Mucosa of rectum (tissue), 2 donors: Measurements from ENCODE around the gene PRKAR1B.

Experiments
- H3K27ac ChIP-seq, 2 donors: one replicate each; pipeline ENCODE4 v1.7.0; 2013; ENCODE audit warnings: inconsistent platforms in 2 of 2, low read depth in 2 of 2, low read length in 2 of 2
- H3K27me3 ChIP-seq, 2 donors: one replicate each; pipeline ENCODE4 v1.7.0; 2013; ENCODE audit warnings: low read length in 2 of 2; ENCODE audit not compliant: control insufficient read depth in 2 of 2, insufficient read depth in 2 of 2
- H3K36me3 ChIP-seq, 2 donors: one replicate each; pipeline ENCODE4 v1.7.0; 2013; ENCODE audit warnings: low read length in 2 of 2; ENCODE audit not compliant: control insufficient read depth in 2 of 2, insufficient read depth in 2 of 2
- H3K4me1 ChIP-seq, 2 donors: one replicate each; pipeline ENCODE4 v1.7.0; 2013; ENCODE audit warnings: low read length in 2 of 2, mild to moderate bottlenecking in 1 of 2; ENCODE audit not compliant: control insufficient read depth in 2 of 2, insufficient read depth in 2 of 2
- H3K4me3 ChIP-seq, 2 donors: one replicate each; pipeline ENCODE4 v1.7.0; 2013; ENCODE audit warnings: low read length in 2 of 2
- H3K9ac ChIP-seq, 2 donors: one replicate each; pipeline ENCODE4 v1.7.0; 2013; ENCODE audit warnings: low read length in 2 of 2, low read depth in 1 of 2, mild to moderate bottlenecking in 1 of 2
- H3K9me3 ChIP-seq, 2 donors: one replicate each; pipeline ENCODE4 v1.7.0; 2013; ENCODE audit warnings: low read length in 2 of 2; ENCODE audit not compliant: control insufficient read depth in 2 of 2
- donor health status: healthy.
- donor health status: Normal muscosa, but diverticular disease.

Gene PRKAR1B

DNA sequence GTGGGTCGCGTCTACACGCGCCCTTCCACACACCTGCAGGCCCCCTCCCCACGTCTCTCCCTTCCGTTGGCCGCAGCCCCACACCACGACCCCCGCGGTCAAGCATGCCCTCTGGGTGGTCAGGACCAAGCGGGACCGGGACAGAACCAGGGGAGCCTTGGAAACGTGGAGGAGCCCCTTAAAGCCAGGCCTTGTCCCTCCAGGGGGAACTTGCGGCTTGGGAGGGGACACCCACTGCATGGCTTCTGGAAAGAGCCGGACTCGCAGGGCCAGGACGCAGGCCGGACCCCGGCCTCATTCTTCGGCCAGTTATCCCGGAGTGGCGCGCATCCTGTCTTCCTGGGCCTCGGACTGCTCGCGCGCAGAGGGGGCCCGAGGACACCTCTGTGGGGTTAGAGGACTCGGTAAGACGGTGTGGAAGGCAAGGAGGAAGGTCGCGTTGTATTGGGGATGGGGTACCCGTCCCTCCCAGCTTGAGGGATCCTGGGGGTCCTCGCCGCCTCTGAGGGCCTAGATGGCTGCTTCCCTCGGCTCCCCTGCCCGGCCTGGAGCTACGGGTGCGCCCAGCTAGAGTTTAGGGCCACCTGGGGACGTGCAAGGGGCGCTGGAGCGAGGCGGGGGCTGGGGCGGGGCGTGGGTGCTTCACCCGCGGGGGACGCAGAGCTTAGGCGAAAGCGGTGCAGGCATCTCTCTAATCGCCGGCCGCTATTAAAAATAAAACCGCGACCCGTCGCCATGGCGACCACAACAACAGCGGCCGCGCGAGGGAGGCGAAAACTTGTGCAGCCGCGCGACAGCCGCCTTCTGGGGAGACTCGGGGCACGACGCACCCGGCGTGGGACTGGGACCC lies 205.6 kb downstream of the PRKAR1B start:
- H3K27me3 ChIP-seq = peaks cover 10 to 15% of the 10 kb centered on the region in 2 donors
- H3K4me3 ChIP-seq = peak overlapping the region; percentile 58 to 61
- H3K27ac ChIP-seq = peak overlapping the region in 1 of 2 donors; percentile 9
- peaks cover 18 to 20% of the 10 kb centered on the region in 2 donors for H3K4me1 ChIP-seq
- H3K36me3 ChIP-seq = no peaks in the 10 kb centered on the region
- H3K9me3 ChIP-seq = no peaks in the 10 kb centered on the region
- H3K9ac ChIP-seq = peak overlapping the region in 1 of 2 donors; percentile 66

DNA sequence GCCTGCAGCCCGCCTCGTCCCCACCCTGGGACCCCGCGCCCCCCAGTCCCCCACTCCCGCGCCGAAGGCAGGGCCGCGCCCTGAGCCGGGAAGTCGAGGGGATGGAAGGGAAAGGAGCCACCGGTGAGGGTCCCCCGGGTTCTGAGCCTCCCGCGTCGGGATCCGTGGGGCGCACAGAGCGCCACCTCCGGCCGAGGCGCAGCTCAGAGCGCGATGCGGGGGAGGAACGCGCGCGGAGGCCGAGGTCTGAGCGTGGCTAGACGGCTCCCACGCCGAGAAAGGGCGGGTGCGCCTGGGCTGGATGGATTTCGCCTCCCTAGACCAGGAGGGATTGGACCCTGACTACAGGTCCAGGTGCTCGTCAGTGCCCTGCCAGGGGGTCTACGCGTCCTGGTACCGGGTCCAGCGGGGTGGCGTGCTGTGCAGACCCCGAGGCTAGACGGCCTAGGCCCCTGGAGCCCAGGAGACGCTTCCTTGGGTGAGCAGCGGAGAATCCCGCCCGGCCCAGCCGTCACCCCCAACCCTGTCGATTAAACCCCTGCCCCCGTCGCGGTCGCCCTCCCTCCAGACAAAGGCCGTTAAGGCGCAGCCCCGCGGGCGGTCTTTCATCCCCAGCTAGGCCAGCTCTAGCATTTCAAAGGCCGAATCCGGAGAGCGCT lies 206.4 kb downstream of the PRKAR1B start:
- Histone ChIP-seq H3K27me3 (peaks cover 10 to 15% of the 10 kb centered on the region in 2 donors), H3K9me3 (no peaks in the 10 kb centered on the region), H3K4me3 (peak overlapping the region; percentile 26 to 40), H3K9ac (peak overlapping the region in 1 of 2 donors; percentile 59), H3K36me3 (no peaks in the 10 kb centered on the region), H3K27ac (peak overlapping the region; percentile 58 to 73), H3K4me1 (peaks cover 18 to 26% of the 10 kb centered on the region in 2 donors)

DNA sequence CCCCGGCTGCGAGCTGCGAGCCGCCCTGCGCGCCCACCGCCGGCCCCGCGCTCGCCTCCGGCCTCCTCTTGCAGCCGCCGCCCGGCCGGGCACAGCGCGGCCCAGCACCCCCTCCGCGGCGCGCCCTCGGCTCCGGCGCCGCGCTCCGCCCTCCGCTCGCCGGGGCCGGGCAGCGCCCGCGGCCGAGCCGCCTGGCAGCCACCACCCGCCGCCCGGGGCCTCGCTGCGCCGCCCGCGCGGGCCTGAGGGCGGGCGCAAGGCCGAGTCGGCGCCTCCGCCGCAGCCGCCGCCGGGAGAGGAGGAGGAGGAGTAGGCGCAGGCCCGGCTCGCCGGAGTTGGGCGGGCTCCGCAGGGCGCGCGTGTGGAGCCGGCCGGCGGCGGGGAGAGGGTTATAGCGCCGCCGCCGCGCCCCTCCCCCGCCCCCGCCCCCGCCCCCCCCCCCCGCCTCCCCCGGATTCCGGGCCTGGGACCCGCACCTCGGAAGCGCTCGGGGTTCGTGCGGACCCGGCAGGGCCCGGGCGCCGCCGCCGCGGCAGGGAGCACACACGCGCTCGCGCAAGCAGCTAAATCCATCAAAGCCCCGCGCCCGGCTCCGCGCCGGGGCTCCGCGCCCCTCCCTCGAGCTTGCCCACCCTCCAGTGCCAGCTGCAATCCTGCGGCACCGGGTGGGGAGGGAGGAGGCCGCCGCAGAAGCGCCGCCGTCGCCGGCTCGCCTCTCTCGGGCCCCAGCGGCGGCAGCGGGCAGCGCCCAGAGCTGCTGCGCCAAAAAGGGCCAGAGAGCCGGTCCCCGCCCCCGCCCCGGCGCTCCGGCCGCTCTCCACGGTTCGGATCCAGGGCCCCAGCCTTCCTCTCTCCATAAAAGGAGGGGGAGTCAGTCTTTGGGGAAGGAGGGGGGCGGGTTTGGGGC lies 207.3 kb downstream of the PRKAR1B start, which contains the start of gene PDGFA:
Gene PDGFA (minus strand): TSS at position 363 of the 907 bp plus-strand sequence. CDS start 845 bp downstream, outside the sequence.
- Histone ChIP-seq H3K4me3 (peak within 1 kb of the TSS; percentile 75 to 78), H3K9ac (peak within 1 kb of the TSS; percentile 70 to 98), H3K27ac (peak within 1 kb of the TSS; percentile 95 to 98), H3K36me3 (peaks cover 0 to 2% of the 10 kb centered on the region in 2 donors), H3K4me1 (peaks cover 23 to 35% of the 10 kb centered on the region in 2 donors), H3K27me3 (peaks cover 10 to 15% of the 10 kb centered on the region in 2 donors), H3K9me3 (no peaks in the 10 kb centered on the region)

DNA sequence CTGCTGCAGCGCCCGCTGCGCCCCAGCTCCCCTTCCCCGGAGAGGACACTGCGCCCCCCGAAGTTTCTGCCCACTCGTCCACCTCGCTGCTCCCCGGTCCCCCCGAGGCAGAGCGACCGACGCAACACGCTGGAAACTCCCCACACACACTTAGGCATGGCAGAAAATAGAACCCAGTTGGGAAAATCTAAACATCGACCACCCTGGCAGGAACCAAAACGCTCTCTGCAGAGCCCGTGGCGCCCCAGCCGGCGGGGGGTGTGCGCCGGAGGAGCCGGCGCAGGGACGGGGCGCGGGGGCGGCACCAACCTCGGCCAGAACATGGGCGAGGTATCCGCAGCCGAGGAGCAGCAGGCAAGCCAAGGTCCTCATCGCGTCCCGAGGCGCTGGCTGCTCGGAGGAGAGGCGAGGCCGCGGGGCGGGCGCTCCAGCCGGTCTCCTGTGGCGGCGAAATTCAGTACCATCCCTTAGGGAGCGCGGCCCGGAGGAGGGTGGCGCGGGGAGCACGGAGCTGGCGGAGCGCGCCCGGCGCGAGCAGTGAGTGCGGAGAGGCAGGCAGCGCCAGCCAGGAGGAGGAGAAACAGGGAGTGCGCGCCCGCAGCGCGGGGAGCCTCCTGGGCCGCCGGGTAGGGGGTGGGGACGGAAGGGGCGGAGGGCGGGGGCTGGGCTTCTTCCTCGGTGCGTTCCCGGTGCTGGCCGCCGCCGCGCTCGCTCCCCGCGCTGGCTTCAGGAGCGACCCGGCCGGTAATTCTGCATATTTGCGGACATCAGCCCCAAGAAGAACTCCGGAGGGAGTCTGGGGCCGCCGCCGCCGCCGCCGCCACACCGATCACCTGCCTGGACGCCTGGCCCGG lies 208.2 kb downstream of the PRKAR1B start:
- peak overlapping the region; percentile 75 to 78 for H3K4me3 ChIP-seq
- H3K9ac ChIP-seq = peak overlapping the region; percentile 70 to 98
- H3K27ac ChIP-seq = peak overlapping the region; percentile 95 to 98
- peaks cover 2% of the 10 kb centered on the region in 2 donors for H3K36me3 ChIP-seq
- H3K27me3 ChIP-seq = peaks cover 10 to 15% of the 10 kb centered on the region in 2 donors
- no peaks in the 10 kb centered on the region for H3K9me3 ChIP-seq
- peaks cover 26 to 38% of the 10 kb centered on the region in 2 donors for H3K4me1 ChIP-seq

DNA sequence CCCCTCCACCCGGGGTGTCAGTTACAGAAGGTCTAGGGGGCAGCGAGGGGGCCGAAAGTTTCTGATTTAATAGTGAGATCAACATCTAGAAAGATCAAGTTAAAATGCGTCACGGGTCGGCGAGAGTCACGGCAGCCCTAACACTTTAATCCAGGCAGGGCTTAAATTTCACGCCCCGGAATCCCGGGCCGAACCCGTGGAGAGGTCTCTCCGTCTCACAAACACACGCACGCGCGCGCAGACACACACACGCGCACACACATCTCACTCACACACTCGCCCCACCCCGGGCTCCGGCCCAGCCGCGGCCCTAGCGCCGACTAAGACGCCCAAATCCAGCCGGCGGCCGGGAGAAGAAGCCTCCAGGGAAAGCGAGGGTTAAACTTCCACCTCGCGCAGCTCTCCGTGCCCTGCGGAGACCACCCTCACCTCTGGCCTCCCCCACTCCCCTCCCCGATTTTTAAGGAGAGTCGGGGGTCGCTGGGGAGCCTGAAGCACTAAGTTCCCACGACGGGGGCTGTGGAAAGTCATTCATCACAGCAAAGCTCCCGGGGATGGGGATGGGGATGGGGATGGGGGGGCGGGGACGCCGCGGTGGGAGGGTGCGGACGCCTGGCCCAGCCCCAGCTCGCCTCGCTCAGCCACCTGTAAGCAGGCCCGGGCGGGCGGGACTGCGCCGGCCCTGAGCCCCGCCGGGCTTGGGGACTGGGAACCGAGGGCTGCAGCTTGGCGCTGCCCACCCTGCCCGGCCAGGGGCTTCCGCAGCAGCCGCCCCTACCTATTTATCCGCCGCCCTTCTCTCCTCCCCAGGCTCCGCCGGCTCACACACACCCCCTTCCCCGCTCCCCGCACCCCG lies 209.1 kb downstream of the PRKAR1B start:
- H3K4me1 ChIP-seq = peaks cover 26 to 47% of the 10 kb centered on the region in 2 donors
- H3K9me3 ChIP-seq = no peaks in the 10 kb centered on the region
- H3K36me3 ChIP-seq = peaks cover 2 to 4% of the 10 kb centered on the region in 2 donors
- H3K9ac ChIP-seq = peak overlapping the region; percentile 77 to 98
- H3K27me3 ChIP-seq = peaks cover 8 to 10% of the 10 kb centered on the region in 2 donors
- H3K4me3 ChIP-seq = peak overlapping the region; percentile 75 to 78
- H3K27ac ChIP-seq = peak overlapping the region; percentile 95 to 98

DNA sequence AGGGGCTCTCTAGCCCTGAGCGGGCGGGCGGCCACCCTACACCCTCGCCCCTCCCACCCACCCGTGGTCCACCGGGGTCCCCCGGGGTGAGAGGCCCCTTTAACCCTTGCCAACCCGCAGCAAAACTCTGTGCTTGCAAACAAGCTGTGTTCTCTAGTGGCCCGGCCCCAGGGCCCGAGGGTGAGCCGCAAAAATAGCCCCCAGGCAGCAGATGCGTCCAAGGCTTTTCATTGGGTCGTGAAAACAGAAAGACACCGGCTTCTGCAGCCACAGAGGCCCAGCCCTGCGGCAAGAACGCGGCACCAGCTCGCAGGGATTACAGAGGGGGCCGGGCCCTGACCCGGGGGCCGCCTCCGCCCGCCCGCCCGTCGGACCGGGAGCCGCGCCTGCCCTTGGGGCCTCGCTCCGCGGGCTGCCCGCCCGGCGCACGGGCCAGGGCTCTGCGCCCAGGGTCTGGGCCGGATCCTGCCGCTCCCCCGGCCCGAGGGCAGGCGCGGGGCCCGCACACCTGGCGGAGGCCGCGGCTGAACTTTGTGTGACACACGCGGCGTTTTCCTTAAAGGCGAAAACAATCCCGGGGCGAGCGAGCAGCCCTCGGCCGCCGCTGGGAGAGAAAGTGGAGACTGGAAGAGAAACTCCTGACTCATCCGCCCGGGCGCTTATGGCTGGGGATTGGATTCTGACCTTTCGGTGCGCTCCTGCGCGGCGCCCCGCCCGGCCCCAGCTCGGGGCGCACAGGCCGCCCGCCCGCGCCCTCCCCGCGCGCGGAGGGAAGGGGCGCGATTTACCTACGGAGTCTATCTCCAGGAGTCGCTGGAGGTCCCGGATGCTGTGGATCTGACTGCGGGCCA lies 210.2 kb downstream of the PRKAR1B start:
- peak overlapping the region; percentile 59 to 78 for H3K4me3 ChIP-seq
- peak overlapping the region; percentile 52 to 98 for H3K9ac ChIP-seq
- peaks cover 2 to 4% of the 10 kb centered on the region in 2 donors for H3K36me3 ChIP-seq
- peaks cover 27 to 50% of the 10 kb centered on the region in 2 donors for H3K4me1 ChIP-seq
- H3K27me3 ChIP-seq = peaks cover 5 to 10% of the 10 kb centered on the region in 2 donors
- H3K27ac ChIP-seq = peak overlapping the region; percentile 95 to 98
- H3K9me3 ChIP-seq = no peaks in the 10 kb centered on the region

DNA sequence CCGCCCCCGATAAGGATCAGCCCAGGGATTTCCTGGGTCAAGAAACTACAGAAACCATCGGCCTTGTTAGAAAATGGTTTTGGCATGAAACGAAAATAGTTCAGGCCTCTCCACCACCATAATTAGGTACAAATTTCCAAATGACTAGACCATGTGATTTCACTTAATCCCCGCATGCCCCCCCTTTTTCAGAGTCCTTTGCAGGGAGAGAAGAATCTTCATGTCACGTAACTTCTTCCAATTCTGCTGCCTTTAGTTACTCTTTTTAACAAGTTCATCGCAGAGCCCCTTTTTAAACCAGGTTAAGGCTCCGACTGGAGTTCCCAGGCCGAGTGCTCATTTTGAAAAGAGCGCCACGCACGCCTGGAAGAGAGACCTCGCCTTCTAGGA lies 210.9 kb downstream of the PRKAR1B start:
- peak overlapping the region in 1 of 2 donors; percentile 47 for H3K9ac ChIP-seq
- H3K4me1 ChIP-seq = peaks cover 23 to 47% of the 10 kb centered on the region in 2 donors
- H3K27me3 ChIP-seq = peaks cover 4 to 7% of the 10 kb centered on the region in 2 donors
- H3K9me3 ChIP-seq = no peaks in the 10 kb centered on the region
- H3K27ac ChIP-seq = peak overlapping the region in 1 of 2 donors; percentile 95
- H3K36me3 ChIP-seq = peaks cover 2 to 7% of the 10 kb centered on the region in 2 donors
- H3K4me3 ChIP-seq = peak overlapping the region in 1 of 2 donors; percentile 16

DNA sequence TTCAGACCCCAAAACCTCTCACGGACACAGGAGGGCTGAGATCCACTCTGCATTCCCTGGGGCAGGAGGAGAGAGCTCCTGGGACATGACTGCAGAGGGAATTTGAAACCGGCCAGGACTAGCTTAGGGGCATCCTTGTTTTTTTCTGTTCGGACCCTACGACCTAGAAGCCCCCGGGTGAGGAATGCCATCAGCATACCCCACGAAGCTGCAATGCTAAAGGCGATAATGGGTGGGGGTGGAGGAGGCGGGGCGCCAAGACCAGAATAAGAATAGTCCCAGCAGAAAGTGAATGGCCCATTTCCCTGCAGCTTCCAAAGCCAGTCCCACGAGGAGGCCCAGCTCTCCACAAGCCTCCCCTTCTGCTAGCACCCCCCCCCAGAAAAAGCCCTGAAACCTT lies 211.5 kb downstream of the PRKAR1B start:
- Histone ChIP-seq H3K4me1 (peaks cover 17 to 41% of the 10 kb centered on the region in 2 donors), H3K27ac (peak overlapping the region in 1 of 2 donors; percentile 15), H3K9ac (peak overlapping the region; percentile 34 to 37), H3K27me3 (peaks cover 0 to 2% of the 10 kb centered on the region in 2 donors), H3K9me3 (no peaks in the 10 kb centered on the region), H3K4me3 (peak overlapping the region in 1 of 2 donors; percentile 16), H3K36me3 (peaks cover 2 to 8% of the 10 kb centered on the region in 2 donors)
